Left lobe of liver (tissue), 2 donors: ENCODE results near the gene ACOT7. TPM values are rescaled to one million over a fixed set of nuclear protein-coding genes. Genes with fewer than 3 reads are reported as not detected.
"Not testable (repeated sequence)": the region's sequence is repeated elsewhere in the genome, so short reads cannot be mapped to it uniquely, and the experiment has no call there.

ENCODE experiments used
- ATAC-seq: fragments of 200-7000 bp; cut with Tn5 transposase; one replicate; pipeline ENCODE4 v1.9.1; 2020; ENCODE audit warnings: mild to moderate bottlenecking, moderate library complexity
- DNase-seq: peaks from one replicate; pipeline ENCODE4 v3.0.0-alpha.2; 2020; ENCODE audit warnings: low spot score
- total RNA-seq: library from RNA; stranded (reverse); gene quantifications from one replicate; pipeline ENCODE4 v1.2.1, GENCODE V29; 2021
- donor health status: DM: no; HTN: no; CAD: no; lungs with moderate emphysema.
- donor health status: DM: no; HTN: yes; CAD: no.

ACOT7 gene
- total RNA-seq, 1 donor from 2014 or later: 13.2 TPM

DNA sequence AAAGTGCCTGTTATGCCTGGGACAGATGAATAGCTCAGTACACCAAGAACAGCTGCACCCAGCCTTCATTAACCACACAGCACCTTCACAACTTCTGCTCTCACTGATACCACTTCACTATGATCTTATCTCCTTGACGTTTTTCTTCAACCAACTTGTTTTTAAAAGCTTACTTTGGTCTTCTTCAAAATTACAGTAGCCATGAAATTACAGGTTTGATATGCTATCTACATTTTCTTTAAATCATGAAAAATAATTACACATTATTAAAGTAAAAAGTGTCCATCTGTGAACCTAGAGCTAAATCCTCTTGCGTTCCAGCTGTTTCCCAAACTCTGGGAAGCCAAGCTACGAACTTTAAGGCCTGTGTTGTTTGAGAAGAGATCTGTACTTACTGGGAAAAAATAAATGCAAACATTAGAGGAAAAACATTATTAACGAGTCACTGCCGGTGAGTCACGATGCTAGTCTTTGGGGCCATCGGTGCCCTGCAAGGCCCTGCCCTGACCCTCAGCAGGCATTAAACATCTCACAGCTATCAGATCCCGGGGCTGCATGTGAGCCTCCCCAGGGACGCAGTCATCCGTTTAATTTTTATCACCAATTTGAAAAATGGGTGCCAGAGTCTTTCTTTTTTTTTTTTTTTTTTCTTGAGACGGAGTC is 76.3 kb downstream of the ACOT7 start:
- ATAC-seq (no peak), DNase-seq (no peak)

DNA sequence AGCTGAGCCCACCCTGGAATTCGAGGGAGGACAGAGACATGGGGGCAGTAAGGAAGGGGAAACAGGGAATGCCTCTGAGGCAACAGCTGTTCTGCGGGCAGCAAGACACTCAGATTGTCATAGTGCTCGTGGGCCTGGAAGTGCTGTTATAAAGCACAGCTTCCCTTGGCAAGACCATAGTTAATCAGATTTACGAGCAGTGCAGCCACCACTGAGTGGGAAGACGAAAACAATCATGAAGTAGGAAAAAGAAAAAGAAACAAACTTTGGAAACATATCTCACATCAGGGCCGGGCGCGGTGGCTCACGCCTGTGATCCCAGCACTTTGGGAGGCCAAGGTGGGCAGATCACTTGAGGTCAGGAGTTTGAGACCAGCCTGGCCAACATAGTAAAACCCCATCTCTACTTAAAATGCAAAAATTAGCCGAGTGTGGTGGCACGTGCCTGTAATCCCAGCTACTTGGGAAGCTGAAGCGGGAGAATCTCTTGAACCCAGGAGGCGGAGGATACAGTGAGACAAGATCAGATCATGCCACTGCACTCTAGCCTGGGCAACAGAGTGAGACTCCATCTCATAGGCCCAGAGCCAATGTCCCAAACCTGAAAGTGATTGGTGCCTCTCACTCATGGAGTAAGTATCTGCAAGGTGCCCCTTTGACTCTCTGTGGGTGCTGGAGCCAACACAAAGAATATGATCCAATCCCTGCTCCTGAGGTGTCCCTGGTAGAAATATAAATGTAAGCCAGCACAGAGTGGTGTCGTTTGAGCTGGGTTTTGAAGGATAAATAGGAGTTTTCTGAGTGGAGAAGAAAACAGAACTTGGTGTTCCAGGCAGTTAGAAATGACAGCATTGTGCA is 77.1 kb downstream of the ACOT7 start:
- ATAC-seq (no peak), DNase-seq (no peak)

DNA sequence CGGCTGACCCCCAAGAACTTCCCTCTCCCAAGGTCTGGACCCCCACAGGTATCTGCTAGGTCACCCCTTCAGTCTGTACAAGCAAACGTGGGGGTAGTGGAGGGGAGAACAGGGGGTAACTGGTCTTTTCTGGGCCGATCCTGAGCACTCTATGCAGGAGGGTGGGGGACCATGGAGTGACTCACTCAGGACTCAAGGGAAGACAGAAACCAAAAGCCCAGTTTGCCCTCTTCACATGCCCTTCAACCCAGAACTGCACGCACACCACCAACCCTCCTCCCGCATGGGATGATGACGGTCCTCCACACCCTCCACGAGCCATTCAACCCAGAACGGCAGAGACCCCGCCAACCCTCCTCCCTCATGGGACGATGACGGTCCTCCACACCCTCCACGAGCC is 79.1 kb downstream of the ACOT7 start:
- ATAC-seq (no peak), DNase-seq (no peak)

DNA sequence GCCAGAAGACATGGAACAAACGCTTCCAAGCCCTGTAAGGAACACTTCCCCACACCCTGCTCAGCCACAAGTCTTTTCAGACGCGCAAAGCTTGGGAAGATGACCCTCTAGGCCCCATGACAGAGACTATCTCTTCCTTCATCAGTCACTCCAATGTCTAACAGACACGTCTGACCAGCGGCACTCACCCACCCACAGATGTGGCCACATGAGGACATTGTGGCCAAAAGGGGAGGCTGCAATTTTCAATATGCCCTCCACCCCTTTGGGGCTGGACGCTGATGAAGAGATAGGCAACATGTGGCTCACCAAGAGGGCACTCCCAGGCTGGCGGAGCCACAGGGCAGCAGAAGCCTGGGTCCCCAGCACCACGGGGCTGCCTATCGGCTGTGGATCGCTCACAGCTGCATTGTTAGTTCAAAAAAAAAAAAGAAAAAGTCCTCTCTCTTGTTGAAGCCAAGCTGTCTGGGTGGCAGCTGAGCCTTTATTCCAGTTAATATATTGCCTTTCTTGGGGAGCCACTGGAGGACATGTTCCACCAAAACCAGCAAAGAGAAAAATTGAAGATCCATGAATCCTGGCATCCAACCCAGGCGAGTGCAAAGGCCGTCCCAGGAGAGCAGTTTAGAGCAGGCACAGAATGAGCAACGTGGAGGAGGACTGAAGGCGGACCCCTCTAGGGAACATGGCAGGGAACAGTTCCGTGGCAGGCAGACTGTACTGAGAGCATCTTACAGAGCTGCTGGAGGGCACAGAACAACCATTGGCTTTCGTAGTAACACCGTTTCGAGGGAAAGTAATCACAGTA is 80.0 kb downstream of the ACOT7 start:
- ATAC-seq (no peak), DNase-seq (no peak)

DNA sequence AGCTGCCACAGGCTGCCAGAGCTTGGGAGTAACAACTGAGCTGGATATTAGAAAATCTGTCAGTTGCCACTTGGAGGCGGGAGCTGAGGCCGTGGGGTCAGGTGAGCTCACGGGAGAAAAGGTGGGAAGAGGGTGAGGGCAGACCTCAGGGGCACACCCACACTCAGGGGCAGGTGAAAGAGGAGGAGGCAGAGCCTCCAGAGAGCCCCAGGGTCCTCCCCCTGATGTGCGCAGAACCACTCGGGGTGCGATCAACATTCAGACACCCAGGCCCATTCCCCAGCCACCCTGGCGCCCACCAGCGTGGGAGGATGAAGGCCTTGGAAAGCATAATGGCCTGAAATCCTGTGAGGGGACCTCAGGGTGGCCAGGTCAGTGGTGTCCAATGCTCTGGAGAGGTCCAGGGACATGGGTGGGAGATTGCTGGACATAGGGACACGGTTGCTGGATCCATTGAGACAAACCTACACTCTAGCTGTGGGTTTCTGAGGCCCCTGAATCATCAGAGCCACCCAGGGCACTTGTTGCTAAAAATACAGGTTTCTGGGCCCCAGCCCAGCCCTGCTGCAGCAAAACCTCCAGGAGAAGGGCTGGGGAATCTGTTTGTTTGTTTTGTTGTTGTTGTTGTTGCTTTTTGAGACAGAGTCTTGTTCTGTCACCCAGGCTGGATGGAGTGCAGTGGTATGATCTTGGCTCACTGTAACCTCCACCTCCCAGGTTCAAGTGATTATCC is 83.3 kb downstream of the ACOT7 start:
- no peak for ATAC-seq
- DNase-seq: no peak

DNA sequence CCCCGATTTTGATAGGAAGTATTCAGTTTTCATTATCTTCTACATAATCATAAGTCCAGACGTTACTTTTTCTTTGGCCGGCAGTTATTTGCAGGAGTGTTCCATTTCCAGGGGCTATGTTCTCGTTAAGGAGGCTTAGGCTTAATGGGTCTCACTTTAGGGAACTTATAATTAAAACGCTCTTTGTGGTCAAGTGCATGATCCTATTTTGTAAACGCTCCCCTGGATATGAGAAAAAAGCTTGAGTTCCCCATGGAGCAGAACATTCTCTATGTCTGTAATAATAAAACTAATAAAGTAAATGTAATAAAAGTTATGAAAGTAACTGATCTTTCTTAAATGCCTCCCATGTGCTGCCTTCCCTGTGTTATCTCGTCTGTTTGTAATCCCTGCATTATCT is 84.0 kb downstream of the ACOT7 start:
- no peak for ATAC-seq
- DNase-seq: no peak

DNA sequence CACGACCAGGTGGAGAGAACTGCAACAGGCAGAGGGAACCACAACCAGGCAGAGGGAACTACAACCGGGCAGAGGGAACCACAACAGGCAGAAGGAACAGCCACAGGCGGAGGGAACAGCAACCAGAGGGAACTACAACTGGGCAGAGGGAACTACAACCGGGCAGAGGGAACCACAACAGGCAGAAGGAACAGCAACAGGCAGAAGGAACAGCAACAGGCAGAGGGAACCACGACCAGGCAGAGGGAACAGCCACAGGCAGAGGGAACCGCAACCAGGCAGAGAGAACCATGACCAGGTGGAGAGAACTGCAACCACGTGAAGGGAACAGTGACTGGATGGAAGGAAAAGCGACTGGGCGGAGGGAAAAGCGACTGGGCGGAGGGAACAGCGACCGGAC is 85.1 kb downstream of the ACOT7 start:
- DNase-seq (no peak), ATAC-seq (no peak)

DNA sequence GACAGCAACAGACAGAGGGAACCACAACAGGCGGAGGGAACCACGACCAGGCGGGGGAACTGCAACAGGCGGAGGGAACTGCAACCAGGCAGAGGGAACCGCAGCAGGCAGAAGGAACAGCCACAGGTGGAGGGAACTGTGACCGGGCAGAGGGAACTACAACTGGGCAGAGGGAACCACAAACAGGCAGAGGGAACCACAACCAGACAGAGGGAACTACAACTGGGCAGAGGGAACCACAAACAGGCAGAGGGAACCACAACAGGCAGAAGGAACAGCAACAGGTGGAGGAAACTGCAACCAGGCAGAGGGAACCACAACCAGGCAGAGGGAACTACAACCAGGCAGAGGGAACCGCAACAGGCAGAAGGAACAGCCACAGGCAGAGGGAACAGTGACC is 85.9 kb downstream of the ACOT7 start:
- not testable (repeated sequence) for ATAC-seq, DNase-seq

DNA sequence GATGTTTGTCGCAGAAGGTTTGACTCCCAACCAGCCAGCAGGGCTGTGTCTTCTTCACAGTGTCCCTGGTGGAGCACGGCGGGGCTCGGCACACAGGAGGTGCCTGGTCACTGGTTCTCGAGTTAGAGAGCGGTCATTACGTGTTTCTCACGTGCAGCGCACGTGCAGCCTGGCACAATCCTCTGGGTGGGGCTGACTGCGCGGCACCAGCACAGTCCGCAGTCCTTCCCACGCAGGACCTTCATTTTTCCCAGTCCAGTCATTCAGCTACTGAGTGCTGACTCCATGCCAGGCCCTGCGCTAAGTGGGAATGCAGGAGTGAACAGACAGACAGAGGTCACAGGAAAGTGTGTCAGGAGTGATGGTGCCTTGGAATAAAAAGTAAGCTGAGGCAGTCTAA is 86.5 kb downstream of the ACOT7 start:
- no peak for ATAC-seq
- DNase-seq: no peak

DNA sequence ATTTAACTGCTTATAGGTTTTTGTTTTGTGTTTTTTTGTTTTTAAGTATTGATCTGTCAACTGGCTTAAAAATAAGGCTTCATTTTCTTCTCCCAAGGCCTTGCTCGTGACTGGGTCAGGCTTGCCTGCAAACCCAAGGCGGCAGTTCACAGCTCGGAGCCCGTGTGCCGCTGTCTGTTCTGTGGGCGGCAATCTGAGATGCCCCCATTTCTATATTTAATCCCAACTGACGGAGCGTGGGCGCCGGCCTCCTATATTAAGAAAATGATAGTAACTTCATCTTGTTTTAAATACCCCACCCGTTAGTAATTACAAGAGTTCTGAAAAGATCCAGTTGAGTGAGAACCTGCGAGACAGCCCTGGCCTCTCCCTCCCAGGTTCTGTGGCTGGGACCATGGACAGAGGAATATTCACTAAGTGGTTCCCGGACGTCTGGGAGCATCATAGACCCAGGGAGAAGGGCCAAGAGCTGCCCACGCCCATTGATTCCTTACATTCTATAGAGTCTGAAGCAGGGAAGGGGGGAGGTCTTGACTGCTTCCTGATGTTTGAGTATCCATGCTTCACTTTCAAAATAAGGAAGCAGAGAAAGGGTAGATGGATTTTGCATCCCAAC is 90.1 kb downstream of the ACOT7 start:
- DNase-seq: no peak
- no peak for ATAC-seq

DNA sequence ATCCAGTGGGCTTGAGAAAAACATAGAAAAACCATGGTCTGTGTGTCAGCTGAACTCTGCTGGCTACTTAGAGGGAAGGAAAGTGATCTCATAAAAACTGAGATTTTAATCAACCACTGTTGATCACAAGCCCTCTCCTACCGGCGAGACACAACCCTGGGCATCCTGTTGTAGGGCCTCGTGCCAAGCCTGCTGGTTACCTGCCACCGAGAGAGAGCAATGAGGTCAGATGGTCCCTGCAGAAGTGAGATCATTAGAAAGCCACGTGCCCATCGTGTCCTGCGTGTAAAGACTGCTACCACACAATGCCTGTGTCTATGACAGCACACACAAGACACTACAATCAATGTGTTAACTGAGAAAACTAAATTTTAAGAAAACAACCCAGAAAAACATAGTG is 91.0 kb downstream of the ACOT7 start:
- ATAC-seq: peak; percentile 82
- DNase-seq: peak; percentile 69

DNA sequence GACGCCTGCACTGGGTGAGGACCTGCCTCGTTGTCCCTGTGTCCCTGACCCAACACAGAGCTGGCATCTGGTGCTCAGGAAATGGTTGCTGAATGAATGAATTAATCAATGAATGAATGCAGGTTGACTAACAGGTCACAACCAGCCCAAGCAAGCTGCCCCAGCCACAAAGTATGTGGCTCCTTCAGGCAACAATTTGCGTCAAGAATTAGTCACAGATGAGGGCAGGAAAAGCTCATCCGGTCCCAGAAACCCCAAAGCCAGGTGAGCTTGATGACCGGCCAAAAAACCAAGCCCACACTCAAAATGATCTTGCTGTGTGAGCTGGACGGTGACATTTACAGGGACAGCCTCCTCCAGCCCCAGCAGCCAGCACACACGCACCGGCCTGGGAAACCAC is 92.0 kb downstream of the ACOT7 start:
- DNase-seq (no peak), ATAC-seq (no peak)

DNA sequence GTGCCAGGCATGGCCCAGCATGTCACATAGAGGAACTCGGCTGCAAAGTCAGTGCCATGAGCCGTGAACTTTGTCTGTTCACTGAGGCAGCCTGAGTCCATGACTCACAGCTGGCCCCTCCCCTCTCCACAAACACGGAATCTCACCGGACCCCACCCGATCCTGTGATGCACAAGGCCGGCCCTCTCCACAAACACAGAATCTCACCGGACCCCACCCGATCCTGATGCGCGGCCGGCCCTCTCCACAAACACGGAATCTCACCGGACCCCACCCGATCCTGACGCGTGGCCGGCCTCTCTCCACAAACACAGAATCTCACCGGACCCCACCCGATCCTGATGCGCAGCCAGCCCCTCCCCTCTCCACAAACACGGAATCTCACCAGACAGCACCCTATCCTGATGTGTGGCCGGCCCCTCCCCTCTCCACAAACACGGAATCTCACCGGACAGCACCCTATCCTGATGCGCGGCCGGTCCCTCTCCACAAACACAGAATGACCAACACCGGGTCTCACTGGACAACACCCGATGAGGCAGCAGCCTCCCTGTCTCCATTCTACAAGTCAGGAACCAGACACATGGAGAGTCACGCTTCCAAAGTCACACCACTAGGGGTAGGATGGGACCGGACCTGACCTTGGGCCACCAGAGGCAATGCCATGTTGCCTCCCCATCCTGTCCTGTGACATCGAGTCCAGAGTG is 93.1 kb downstream of the ACOT7 start:
- ATAC-seq (no peak), DNase-seq (no peak)

DNA sequence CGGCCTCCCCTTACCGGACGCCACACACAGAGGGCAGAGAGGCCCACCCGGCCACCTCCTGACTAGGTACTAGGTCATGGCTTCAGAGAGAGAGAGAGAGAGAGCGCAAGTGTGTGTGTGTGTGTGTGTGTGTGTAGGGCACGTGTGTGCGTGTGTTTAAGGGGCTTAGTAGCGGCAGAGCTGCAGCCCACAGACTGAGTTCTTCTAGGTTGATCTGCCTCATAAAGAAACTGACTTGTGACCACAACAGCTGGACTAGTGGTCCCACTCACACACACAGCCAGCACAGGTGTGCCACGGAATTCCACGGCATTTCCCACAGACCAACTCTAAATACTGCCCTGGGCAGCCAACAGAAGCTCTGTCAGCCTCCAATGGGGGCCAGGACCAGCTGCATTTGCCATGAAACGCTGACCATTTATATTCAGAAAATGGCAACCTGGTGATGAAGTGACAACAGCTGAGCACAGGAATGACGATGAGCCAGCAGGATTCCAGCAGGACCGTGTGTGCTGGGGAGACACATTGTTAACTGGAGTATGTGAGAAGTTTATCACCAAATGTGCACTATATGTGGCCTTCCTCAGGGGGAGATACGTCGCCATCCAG is 93.9 kb downstream of the ACOT7 start:
- no peak for ATAC-seq
- no peak for DNase-seq

DNA sequence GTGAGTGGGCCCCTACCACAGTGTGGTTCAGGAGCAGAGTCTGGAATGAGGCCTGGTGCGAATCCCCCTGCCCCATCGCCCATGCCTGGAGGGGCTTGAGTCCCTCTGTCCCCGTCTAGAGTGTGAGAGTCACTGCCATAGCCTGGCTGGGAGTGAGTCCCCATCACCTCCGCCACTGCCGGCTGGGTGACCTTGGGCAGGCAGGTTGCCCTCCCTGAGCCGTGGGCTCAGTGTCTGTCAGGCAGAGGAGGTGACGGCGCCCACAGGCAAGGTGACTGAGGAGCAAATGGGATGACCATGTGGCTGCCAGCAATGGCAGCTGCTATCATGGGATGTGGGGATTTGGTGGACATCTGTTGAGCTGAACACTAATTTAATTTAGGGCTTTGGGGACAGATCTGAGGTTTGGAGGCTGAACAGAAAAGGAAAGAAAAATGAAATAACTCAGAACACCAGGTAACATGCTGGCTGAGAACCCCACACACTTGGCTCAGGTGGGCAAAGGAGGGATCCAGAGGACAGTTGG is 94.6 kb downstream of the ACOT7 start:
- DNase-seq (no peak), ATAC-seq (no peak)

DNA sequence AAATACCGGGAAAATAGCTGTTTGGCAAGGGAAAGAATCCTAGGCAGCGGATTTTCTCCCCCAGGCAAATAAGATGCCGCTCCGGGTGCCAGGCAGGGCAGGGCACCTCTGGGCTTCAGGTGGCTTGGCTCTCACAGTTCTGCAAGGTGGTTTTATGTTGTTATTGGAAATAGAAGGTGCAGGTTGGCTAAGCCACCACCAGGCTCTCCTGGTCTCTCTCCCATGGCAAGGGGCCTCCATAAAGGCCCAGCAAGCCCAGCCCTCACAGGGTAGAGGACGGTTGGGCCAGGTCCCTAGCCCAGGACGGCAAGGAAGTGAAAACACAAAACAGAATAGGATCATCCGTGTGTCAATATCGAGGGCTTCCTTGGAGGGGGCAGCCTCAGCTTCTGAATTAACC is 95.0 kb downstream of the ACOT7 start:
- DNase-seq (no peak), ATAC-seq (no peak)

DNA sequence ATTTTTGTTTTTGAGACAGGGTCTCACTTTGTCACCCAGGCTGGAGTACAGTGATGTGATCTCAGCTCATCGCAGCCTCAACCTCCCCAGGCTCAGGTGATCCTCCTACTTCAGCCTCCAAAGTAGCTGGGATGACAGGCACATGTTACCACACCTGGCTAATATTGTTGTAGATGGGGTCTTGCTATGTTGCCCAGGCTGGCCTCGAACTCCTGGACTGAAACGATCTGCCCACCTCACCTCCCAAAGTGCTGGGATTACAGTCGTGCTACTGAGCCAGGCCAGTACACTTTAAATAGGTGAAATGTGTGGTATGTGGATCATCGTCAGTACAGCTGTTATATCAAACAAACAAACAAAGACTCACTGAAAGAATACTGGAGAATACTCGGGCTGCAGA is 97.7 kb downstream of the ACOT7 start:
- ATAC-seq: no peak
- DNase-seq: no peak

DNA sequence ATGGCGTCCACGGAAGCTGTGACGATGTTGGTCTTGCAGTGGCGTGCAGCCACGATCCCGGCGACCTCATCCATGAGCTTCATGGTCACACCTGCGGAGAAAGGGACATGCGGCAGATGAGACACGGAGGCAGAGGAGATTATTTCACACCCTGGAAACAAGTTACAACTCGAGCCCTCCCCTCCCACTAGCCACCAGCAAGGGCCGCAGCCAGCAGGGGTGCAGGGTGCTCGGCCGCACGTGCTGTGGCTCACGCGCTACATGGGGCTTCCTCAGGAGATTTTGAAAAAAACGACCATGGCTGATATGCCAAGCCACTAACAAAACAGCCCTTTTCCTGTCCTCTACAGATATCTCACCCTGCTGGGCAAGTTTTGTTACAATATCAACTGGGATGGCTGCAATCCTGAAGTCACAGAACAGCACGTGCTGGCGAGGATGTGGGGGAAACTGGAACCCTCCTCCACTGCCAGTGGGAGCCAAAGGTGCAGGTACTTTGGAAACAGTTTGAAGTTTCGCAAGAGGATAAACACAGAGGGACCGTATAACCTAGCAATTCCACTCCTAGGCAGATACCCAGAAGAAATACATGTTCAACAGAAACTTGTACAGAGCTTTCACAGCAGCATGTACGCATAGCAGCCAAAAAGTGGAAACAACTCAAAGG is 98.5 kb downstream of the ACOT7 start:
- peak; percentile 87 for ATAC-seq

More for the DNA sequence above, 98.5 kb downstream of the ACOT7 start:
- DNase-seq: peak; percentile 72
